NCI-H345 (cell line): Measurements from ENCODE around the gene TPRN.
A peak's percentile ranks its signal among the peaks of the same experiment; 100 is the strongest.

ENCODE experiments used
- DNase-seq: peaks from one replicate; lab custom pipeline; 2025; lab: John Stamatoyannopoulos, UW

The TPRN gene

DNA sequence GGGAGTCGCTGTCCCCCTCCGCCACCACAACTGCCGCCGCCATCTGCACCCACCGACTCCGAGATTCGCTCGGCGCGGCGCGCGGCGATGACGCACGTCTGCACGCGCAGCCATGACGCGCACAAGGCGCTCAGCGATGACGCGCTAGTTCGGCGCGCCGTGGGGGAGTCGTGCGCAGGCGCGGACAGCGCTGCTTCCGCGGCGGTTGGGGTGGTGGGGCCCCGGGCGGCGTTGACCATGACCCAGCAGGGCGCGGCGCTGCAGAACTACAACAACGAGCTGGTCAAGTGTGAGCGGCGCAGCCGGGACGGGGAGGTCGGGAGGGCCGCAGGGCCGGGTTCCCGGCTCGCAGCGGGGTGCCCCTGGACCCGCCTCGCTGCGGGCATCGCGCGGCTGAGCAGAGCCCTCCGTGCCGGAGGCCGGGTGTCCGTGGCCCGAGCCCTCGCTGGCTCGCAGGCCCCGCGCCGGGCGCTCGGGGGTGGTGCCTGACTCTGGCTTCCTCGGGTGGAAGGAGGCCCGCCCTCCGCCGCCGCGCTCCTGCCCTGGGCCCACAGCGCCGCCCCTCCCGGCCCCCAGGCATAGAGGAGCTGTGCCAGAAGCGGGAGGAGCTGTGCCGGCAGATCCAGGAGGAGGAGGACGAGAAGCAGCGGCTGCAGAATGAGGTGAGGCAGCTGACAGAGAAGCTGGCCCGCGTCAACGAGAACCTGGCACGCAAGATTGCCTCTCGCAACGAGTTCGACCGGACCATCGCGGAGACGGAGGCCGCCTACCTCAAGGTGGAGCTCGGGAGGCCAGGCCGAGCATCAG, 11.8 kb downstream of the TPRN start, which contains the start of the genes ANAPC2 and SSNA1:
Gene ANAPC2, minus strand, starts transcription at position 71 of the 807 bp plus-strand sequence. Its CDS starts 28 bp downstream, at position 43.
Gene SSNA1, plus strand, starts transcription at position 187 of the 807 bp plus-strand sequence. Its CDS starts 51 bp downstream, at position 238.
- DNase-seq, result peak; percentile 94

GRCh38 chr9:137188086-137188489, 12.5 kb downstream of the TPRN start:
- no peak for DNase-seq

DNA sequence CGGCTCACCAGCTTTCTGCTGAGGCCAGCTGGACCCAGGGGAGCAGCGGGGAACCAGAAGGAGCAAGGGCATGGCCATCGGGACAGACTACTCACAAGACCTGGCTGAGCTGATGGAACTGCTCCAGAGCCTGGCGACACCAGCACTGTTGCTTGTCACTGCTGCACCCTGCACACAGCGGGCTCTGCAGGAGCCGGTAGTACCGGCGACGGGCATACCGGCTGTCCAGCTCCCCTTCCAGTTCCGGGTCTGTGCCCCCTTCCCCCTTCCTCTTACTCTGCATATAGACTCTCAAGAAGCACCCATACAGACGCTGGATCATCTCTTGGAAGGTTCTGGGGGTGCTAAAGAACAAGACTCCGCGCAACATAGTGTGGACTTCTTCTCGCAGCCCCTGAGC, 13.2 kb downstream of the TPRN start:
- DNase-seq, result no peak

GRCh38 chr9:137186385-137186784, 14.2 kb downstream of the TPRN start:
- DNase-seq, result no peak

DNA sequence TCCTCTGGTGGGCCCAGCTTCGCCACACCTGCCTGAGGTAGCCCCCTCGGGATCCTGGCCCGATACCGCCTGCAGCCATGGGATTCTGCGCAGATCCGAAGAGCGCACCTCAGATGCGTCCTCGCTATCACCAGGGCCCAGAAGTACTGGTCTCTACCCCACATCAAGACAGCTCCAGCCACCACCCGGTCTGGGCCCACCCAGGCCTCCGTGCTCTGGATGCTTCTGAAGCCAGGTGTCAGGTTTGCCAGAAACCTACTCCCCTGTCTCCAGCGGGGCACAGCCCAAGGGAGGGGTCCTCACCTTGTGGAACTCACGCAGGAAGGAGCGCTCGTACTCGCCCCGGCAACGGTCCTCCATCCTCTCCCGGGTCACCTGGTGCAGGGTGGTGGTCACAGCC, 14.6 kb downstream of the TPRN start:
- no peak for DNase-seq

DNA sequence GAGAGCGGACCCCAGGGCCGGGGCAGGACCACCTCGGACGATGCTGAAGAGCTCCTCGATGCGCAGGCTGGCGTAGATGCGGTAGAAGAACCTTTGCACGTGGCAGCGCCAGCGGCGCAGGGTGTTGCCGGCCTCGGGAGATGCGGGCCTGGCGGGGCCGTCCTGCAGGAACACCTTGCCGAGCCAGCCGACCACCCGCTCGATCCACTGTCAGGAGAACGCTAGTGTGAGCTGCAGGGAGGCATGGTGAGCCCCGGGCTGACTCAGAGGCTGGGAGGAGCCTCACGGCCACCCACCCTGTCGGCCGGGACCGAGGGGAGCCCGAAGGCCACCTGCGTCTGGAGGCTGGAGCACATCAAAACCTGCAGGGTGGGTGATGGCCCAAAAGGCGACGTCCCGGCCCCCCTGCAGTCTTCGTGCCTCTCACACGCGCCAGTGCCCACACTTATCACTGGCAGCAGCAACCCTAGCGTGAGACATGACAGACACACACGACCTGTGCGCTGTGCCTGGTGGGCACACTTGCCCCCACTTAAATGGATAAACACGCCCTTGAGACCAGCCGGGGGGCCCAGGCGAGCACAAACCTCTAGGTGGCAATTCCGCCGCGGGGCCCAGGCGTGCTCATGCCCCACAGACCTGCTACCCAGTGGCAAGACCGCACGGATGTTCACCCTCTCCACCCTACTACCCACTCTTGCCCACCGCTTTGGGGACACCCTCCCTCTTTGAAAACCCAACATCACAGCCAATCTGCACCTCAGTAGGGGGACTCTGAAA, 15.5 kb downstream of the TPRN start:
- DNase-seq, result no peak

DNA sequence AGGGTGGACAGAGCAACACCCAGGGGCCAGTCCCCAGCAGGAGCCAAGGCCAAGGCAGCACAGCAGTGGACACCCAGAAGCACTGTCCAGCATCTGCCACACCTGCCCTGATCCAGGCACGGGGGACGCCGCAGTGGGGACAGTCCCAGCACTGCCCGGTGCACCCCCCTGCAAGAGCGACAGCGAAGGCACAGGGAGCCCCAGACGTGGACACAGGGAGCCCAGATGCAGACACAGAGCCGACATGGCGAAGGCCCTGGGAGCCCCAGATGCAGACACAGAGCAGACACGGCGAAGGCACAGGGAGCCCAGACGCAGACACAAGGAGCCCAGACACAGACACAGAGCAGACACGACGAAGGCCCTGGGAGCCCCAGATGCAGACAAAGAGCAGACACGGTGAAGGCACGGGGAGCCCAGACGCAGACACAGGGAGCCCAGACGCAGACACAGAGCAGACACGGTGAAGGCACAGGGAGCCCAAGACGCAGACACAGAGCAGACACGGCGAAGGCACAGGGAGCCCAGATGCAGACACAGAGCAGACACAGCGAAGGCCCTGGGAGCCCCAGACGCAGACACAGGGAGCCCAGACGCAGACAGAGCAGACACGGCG, 16.5 kb downstream of the TPRN start:
- DNase-seq, result no peak

GRCh38 chr9:137182836-137183235, 17.7 kb downstream of the TPRN start:
- no peak for DNase-seq

- DNase-seq, result no peak
Measured at GRCh38 chr9:137181680-137182079, 18.9 kb downstream of the TPRN start.

- no peak for DNase-seq
Measured at GRCh38 chr9:137180491-137180890, 20.1 kb downstream of the TPRN start.

GRCh38 chr9:137179761-137180160, 20.8 kb downstream of the TPRN start:
- DNase-seq, result no peak

DNA sequence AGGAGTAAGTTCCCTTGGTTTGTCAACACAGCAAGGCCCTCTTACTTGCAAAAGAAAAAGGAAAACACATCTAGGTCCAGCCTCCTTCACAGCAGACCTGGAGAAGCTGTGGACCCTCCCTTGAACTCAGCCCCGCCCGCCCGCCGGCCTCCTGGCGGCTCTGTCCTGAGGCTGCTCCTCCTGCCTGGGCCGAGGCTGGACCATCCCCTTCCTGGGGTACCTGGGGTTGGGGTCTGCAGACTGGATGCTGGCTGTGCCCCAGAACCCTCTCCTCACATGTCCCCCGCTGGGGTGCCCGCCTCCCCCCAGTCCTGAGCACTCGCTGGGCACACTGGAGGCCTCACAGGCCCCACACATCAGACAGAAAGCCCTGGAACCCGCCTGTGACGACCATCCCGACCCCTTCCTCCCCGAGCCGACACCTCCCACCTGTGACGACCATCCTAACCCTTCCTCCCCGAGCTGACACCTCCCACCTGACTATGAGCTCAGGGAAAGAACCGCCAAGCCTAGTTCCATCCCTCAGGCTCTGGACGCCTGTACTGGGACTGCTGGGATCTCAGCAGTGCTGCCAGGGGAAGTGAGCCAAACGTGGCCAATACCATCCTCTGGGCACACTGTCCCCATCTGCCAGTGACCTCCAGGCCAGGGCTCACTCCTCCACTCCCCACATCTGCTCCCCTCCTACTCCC, 21.5 kb downstream of the TPRN start:
- no peak for DNase-seq

DNA sequence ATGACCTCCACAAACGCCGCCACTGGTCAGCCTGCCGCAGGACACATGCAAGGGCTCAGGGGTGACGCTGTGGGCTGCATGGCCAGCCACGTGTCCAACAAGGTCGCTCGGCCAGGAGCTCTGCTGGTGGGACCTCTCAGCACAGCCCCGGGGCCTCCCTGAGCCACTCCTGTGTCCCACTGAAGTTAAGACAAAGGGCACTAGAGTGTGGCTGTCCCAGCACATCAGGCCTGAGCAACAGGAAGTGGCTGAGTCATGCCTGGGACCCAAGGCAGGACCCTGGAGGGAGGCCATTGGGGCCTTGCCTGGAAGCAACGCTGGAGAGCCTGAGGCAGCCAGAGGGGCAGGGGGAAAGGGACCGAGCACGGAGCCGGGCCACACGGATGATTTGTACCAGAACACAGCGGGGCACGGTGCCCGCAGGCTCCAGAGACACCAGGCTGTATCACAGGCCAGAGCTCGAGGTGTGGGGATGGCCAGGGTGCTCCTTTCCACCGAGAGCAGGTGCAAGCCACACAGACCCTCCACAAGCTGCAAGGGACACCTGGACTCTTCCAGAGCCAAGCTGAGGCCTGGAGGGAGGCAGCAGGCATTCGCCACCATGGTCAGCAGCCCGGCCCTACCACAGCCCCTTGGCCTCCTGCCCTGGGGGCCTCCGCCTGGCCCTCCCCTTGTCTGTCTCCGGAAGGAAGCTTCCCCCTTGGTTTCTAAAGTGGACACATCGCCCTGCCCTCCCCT, 22.2 kb downstream of the TPRN start:
- DNase-seq, result no peak

DNA sequence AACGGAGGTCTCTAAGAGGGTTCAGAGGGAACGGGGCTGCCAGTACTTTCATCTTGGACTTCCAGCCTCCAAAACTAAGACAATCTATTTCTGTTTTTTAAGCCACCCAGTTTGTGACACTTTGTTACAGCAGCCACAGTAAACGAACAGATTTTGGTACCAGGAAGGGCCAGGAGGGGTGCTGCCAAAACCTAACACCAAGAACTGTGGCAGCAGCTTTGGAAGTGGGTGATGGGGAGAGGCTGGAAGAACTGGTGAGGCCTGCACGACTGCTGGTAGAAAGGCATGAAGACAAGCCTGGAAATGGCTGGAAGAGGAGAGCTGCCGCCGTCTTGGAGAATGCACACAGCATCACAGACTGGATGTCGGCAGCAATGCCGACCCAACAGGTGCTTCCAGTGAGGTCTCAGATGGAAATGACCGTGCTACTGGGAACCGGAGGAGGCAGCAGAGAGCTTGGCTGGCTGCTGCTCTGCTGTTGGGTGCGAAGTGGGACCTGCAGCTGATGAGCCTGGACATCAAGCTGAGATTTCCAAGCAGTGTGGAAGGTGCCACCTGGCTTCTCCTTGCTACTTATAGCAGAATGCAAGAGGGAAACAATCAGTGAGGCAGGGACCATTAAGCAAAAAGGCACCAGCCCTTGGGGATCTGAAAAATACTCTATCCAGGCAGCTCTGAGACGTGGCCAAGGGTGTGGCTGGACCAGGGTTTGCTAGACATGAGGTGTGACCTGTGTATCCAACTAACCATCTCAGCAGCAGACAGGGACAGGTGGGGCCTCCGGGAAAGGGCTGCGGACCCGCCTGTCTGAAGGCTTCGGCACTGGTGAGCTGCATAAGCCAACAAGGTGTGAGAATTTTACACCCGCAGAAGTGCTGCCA, 24.0 kb downstream of the TPRN start:
- DNase-seq, result no peak

GRCh38 chr9:137175345-137175961, 25.1 kb downstream of the TPRN start:
- no peak for DNase-seq

DNA sequence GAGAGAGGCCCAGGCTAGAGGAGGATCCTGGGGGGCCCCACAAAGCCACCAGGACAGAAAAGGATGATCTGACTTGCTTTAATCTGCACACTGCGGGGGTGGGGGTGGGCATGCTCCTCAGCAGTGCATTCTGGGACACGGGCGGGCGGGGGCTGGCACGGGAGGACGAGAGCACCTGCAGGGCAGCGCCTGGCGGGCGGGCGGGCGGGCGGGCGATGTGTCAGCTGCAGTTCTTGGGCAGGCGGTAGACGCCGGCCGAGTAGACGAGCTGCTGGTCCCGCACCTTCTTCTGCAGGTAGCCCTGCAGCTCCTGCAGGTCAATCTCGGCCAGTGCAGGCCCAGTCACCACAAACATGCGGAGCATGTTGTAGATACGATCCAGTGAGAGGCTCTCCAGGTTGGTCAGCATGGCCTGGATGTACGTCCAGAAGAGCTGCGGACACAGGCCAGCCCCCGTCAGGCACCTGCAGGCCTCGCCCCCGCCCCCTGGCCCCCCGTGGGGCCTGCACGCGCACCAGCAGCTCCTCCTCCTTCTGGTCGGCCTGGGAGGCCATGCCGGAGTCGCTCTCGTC, 25.7 kb downstream of the TPRN start:
- DNase-seq, result no peak

- no peak for DNase-seq
Measured at GRCh38 chr9:137173796-137174664, 26.5 kb downstream of the TPRN start.
